GM10266 (cell line): ENCODE results near the gene MEFV.

ENCODE experiments used
- DNase-seq: peaks from one replicate; pipeline ENCODE4 v3.0.0; 2012; ENCODE audit errors: extremely low spot score
- CTCF ChIP-seq: IDR thresholded peaks from 2 replicates; pipeline ENCODE4 v1.5.1; 2012; ENCODE audit warnings: mild to moderate bottlenecking, low read depth; ENCODE audit not compliant: control insufficient read depth, insufficient read depth; ENCODE audit errors: missing control alignments

MEFV gene

GRCh38 chr16:3262517-3262916 lies 6.1 kb upstream of the MEFV start:
- no peak for DNase-seq
- no peak for TF ChIP-seq CTCF

- DNase-seq, result no peak
- no peak for TF ChIP-seq CTCF
These were observed 3.4 kb upstream of the MEFV start for GRCh38 chr16:3259836-3260235.

GRCh38 chr16:3256866-3257465 lies 533 bp upstream of the MEFV start:
- no peak for DNase-seq
- TF ChIP-seq CTCF, result no peak

GRCh38 chr16:3254309-3254708 lies 2.1 kb downstream of the MEFV start:
- DNase-seq, result no peak
- no peak for TF ChIP-seq CTCF

- TF ChIP-seq CTCF, result no peak
- DNase-seq, result no peak
These were observed 3.5 kb downstream of the MEFV start for GRCh38 chr16:3252967-3253366.

- no peak for DNase-seq
These were observed 7.0 kb downstream of the MEFV start for GRCh38 chr16:3249451-3249850.

More at GRCh38 chr16:3249451-3249850, 7.0 kb downstream of the MEFV start:
- no peak for TF ChIP-seq CTCF
